GM19099 (cell line): Measurements from ENCODE around the gene HSPB8.

Experiments
- POLR2A ChIP-seq: IDR thresholded peaks from 3 replicates; pipeline ENCODE4 v1.6.1; 2011; ENCODE audit warnings: low read depth; ENCODE audit not compliant: insufficient read length; ENCODE audit errors: extremely low read depth

HSPB8 gene

GRCh38 chr12:119222222-119222951 lies 43.7 kb downstream of the HSPB8 start:
- no peak for TF ChIP-seq POLR2A

GRCh38 chr12:119225454-119225853 lies 46.7 kb downstream of the HSPB8 start:
- TF ChIP-seq POLR2A: no peak

GRCh38 chr12:119227292-119227691 lies 48.6 kb downstream of the HSPB8 start:
- TF ChIP-seq POLR2A: no peak

- TF ChIP-seq POLR2A: no peak
These were observed 50.5 kb downstream of the HSPB8 start for GRCh38 chr12:119229205-119229604.

- no peak for TF ChIP-seq POLR2A
These were observed 51.1 kb downstream of the HSPB8 start for GRCh38 chr12:119229837-119230236.

GRCh38 chr12:119230807-119231206 lies 52.1 kb downstream of the HSPB8 start:
- no peak for TF ChIP-seq POLR2A

GRCh38 chr12:119231774-119232173 lies 53.0 kb downstream of the HSPB8 start:
- no peak for TF ChIP-seq POLR2A

GRCh38 chr12:119235197-119235751 lies 56.5 kb downstream of the HSPB8 start:
- TF ChIP-seq POLR2A: no peak

GRCh38 chr12:119236372-119236771 lies 57.6 kb downstream of the HSPB8 start:
- TF ChIP-seq POLR2A: no peak

GRCh38 chr12:119239040-119239439 lies 60.3 kb downstream of the HSPB8 start:
- TF ChIP-seq POLR2A: no peak

- TF ChIP-seq POLR2A: no peak
These were observed 62.3 kb downstream of the HSPB8 start for GRCh38 chr12:119241049-119241448.

GRCh38 chr12:119241580-119242169 lies 62.9 kb downstream of the HSPB8 start:
- TF ChIP-seq POLR2A: no peak
